Chondrocyte (in vitro differentiated cells): ENCODE measurements around the gene CXCR4. TPM values are rescaled to one million over a fixed set of nuclear protein-coding genes. Genes with fewer than 3 reads are reported as not detected.

Experiments
- DNase-seq: peaks from one replicate; pipeline ENCODE4 v3.0.0; 2021; ENCODE audit warnings: mixed read lengths, low spot score
- H3K27ac Mint-ChIP-seq: one replicate; pipeline ENCODE4 v1.8.0; 2021; ENCODE audit warnings: mild to moderate bottlenecking, moderate library complexity, mixed read lengths; ENCODE audit not compliant: unreplicated experiment
- H3K27me3 Mint-ChIP-seq: 2 replicates; pipeline ENCODE4 v1.8.0; 2021; ENCODE audit warnings: low read depth, mixed read lengths
- H3K36me3 Mint-ChIP-seq: 2 replicates; pipeline ENCODE4 v1.8.0; 2021; ENCODE audit warnings: low read depth, mixed read lengths
- H3K4me1 Mint-ChIP-seq: 2 replicates; pipeline ENCODE4 v1.8.0; 2021; ENCODE audit warnings: low read depth, mild to moderate bottlenecking, mixed read lengths
- H3K4me3 Mint-ChIP-seq: one replicate; pipeline ENCODE4 v1.8.0; 2021; ENCODE audit warnings: mild to moderate bottlenecking, moderate library complexity, mixed read lengths; ENCODE audit not compliant: unreplicated experiment
- H3K9me3 Mint-ChIP-seq: 2 replicates; pipeline ENCODE4 v1.8.0; 2021; ENCODE audit warnings: low read depth, mixed read lengths
- total RNA-seq: library from RNA; stranded (reverse); gene quantifications from 3 replicates; pipeline ENCODE4 v1.2.1, GENCODE V29; 2021
- TF ChIP-seq, protein P1 (sequence below): fragments of 200-600 bp; sonication (generic); IDR thresholded peaks from 2 replicates; pipeline ENCODE4 v1.5.0; 2021; ENCODE audit warnings: antibody characterized with exemption, mild to moderate bottlenecking, moderate library complexity

CXCR4 gene
- total RNA-seq, 1 donor from 2014 or later, result not detected

- Mint-ChIP-seq H3K27ac (no peak overlapping the region), H3K4me1 (no peaks in the 10 kb centered on the region), H3K36me3 (no peaks in the 10 kb centered on the region), H3K9me3 (no peaks in the 10 kb centered on the region), H3K27me3 (peaks cover 75% of the 10 kb centered on the region), H3K4me3 (no peak overlapping the region)
- TF ChIP-seq, protein P1, sequence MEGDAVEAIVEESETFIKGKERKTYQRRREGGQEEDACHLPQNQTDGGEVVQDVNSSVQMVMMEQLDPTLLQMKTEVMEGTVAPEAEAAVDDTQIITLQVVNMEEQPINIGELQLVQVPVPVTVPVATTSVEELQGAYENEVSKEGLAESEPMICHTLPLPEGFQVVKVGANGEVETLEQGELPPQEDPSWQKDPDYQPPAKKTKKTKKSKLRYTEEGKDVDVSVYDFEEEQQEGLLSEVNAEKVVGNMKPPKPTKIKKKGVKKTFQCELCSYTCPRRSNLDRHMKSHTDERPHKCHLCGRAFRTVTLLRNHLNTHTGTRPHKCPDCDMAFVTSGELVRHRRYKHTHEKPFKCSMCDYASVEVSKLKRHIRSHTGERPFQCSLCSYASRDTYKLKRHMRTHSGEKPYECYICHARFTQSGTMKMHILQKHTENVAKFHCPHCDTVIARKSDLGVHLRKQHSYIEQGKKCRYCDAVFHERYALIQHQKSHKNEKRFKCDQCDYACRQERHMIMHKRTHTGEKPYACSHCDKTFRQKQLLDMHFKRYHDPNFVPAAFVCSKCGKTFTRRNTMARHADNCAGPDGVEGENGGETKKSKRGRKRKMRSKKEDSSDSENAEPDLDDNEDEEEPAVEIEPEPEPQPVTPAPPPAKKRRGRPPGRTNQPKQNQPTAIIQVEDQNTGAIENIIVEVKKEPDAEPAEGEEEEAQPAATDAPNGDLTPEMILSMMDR, result no peak
- DNase-seq, result no peak
Measured at GRCh38 chr2:136125236-136125635, 7.3 kb upstream of the CXCR4 start.

- Mint-ChIP-seq H3K9me3 (no peaks in the 10 kb centered on the region), H3K27me3 (peaks cover 79% of the 10 kb centered on the region), H3K4me1 (no peaks in the 10 kb centered on the region), H3K27ac (no peak overlapping the region), H3K36me3 (no peaks in the 10 kb centered on the region), H3K4me3 (no peak overlapping the region)
- no peak for DNase-seq
- TF ChIP-seq, protein P1, result no peak
Measured at GRCh38 chr2:136124805-136125204, 6.9 kb upstream of the CXCR4 start.

GRCh38 chr2:136122661-136123060 is 4.7 kb upstream of the CXCR4 start:
- DNase-seq, result no peak
- H3K27ac Mint-ChIP-seq, result no peak overlapping the region
- TF ChIP-seq, protein P1, result no peak
- no peaks in the 10 kb centered on the region for H3K36me3 Mint-ChIP-seq
- H3K4me3 Mint-ChIP-seq, result no peak overlapping the region
- H3K4me1 Mint-ChIP-seq, result peaks cover 16% of the 10 kb centered on the region
- peaks cover 82% of the 10 kb centered on the region for H3K27me3 Mint-ChIP-seq
- H3K9me3 Mint-ChIP-seq, result no peaks in the 10 kb centered on the region

DNA sequence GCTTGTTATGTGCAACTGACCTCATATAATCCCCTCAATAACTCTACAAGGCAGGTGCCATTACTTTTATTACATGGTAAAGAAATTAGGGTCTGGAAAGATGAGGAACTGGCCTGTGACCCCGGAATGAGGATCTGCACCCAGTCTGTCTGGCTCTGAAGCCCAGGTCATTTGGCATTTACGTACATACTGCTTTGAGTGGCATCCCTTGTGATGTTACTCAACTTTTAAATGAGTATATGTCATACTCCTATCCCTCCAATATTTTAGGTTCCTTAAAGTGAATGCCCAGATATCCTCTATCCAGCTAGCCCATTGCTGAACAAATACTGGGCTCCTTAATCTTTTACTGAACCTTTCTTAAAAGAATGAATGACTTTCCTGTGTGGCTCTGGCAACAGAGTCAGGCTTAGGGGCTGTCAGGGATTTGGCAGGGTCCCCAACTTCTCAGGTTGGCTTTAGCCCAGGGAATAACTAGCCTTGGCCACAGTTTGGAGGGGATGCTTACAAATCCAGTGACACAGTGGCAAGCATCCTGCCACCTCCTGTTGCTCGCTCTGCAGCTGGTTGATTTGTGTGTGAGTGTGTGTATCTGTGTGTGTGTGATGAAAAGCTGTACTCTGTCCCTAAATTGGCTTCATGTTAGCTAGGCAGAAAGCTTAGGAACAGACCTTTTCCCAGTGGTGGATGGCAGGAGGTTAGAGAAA is 3.4 kb upstream of the CXCR4 start:
- Mint-ChIP-seq H3K9me3 (no peaks in the 10 kb centered on the region), H3K4me1 (peaks cover 26% of the 10 kb centered on the region), H3K27ac (no peak overlapping the region), H3K27me3 (peaks cover 81% of the 10 kb centered on the region), H3K36me3 (no peaks in the 10 kb centered on the region), H3K4me3 (no peak overlapping the region)
- TF ChIP-seq, protein P1, result no peak
- DNase-seq, result no peak

GRCh38 chr2:136119717-136120675 is 2.0 kb upstream of the CXCR4 start:
- DNase-seq, result no peak
- TF ChIP-seq, protein P1, result no peak
- H3K36me3 Mint-ChIP-seq, result no peaks in the 10 kb centered on the region
- H3K27me3 Mint-ChIP-seq, result peaks cover 82% of the 10 kb centered on the region
- H3K27ac Mint-ChIP-seq, result no peak overlapping the region
- H3K9me3 Mint-ChIP-seq, result no peaks in the 10 kb centered on the region
- H3K4me1 Mint-ChIP-seq, result peaks cover 31% of the 10 kb centered on the region
- peak overlapping the region; percentile 25 for H3K4me3 Mint-ChIP-seq
